ENCODE results near the gene ZBTB3.

GRCh38 chr11:62728171-62728988 is 25.6 kb downstream of the ZBTB3 start, which contains the start of gene TTC9C:
- peak; percentile 72 for TF ChIP-seq SP1 (CRISPR knock-in tag; conservative IDR thresholded peaks at IDR 0.05)
- TF ChIP-seq ATF3 (CRISPR knock-in tag; conservative IDR thresholded peaks at IDR 0.05), result no peak
- TF ChIP-seq, protein P1, sequence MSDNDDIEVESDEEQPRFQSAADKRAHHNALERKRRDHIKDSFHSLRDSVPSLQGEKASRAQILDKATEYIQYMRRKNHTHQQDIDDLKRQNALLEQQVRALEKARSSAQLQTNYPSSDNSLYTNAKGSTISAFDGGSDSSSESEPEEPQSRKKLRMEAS (CRISPR knock-in tag; IDR thresholded peaks at IDR 0.05), result no peak
- no peak for TF ChIP-seq TP53 (CRISPR knock-in tag; IDR thresholded peaks at IDR 0.05)
- no peak for TF ChIP-seq ZNF396 (CRISPR knock-in tag; IDR thresholded peaks at IDR 0.05; ENCODE audit: borderline replicate concordance)
- TF ChIP-seq RELA (CRISPR knock-in tag; IDR thresholded peaks at IDR 0.05; ENCODE audit: borderline replicate concordance), result no peak

Measured in WTC11 (cell line).